ENCODE measurements around the gene CPOX. TPM values are rescaled to one million over a fixed set of nuclear protein-coding genes. Genes with fewer than 3 reads are reported as not detected.

The CPOX gene
- total and polyA plus RNA-seq, 10 of the 15 experiments (the other 5 are each of a cell fraction or from before 2014, with no cell fraction given) = 40.7 to 72.6 (median 64.5) TPM

DNA sequence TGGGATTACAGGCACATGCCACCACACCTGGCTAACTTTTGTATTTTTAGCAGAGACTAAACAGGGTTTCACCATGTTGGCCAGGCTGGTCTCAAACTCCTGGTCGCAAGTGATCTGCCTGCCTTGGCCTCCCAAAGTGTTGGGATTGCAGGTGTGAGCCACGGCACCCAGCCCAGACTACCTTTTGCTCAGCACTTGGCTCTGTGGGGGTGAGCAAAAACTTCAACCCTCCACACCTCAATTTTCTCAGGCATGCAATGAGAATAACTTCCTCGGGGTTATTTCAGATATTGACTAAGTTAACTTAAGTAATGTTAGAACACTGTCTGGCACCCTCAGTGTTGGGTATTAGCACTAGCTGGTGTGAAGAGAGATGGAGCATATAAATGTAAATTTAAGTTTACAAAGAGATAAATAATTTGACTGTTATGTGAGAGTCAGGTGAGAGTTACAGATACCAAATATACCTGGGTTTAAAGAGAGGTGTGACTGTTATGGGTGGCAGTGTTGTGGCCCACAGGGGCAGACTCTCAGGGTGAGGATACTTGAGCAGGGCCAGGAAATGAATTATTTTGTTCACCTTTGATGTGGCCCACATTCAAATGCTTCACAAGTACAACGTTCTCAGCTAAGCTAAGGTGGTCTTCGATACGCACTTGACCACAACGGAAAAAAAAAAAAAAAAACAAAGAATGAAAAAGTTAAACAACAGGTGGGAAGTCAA lies 29.0 kb downstream of the CPOX start:
- Histone ChIP-seq H3K9ac (ENCODE audit: control insufficient read depth, insufficient read depth, low read length) (peak overlapping the region; percentile 99), H4K20me1 (ENCODE audit: control insufficient read depth, insufficient read depth) (no peaks in the 10 kb centered on the region), H3K36me3 (ENCODE audit: control insufficient read depth in 2 of 2, insufficient read depth in 2 of 2, low read length in 1 of 2) (no peaks in the 10 kb centered on the region), H3K4me1 (ENCODE audit: control insufficient read depth, insufficient read depth, low read length) (peaks cover 46% of the 10 kb centered on the region), H3K79me2 (ENCODE audit: control insufficient read depth, insufficient read depth, low read length) (peaks cover 82% of the 10 kb centered on the region), H3K4me3 (peak overlapping the region; percentile 39; the same call in 1 of the 2 replicates), H3K27ac (ENCODE audit: control insufficient read depth, insufficient read depth) (peak overlapping the region; percentile 100), H3K4me2 (ENCODE audit: control insufficient read depth, insufficient read depth) (peak overlapping the region; percentile 99), H3K9me3 (replicated peaks; ENCODE audit: control insufficient read depth, insufficient read depth, low read length) (no peaks in the 10 kb centered on the region; the same call in 2 of the 3 replicates), H2AFZ (ENCODE audit: control insufficient read depth, low read depth, low read length) (no peak overlapping the region), H3K27me3 (replicated peaks in 1 of 2; ENCODE audit: control insufficient read depth in 2 of 2, insufficient read depth in 2 of 2, low read length in 1 of 2) (no peaks in the 10 kb centered on the region)
- POLR2A ChIA-PET = interaction anchor here (0.6 to 23.2 kb wide), 14 partner anchors 8 to 418 kb away, joined by 3 to 350 read pairs (median 9); partner anchors contain the start of genes CLDND1 and GPR15
- in situ Hi-C loops (cut with MboI) = loop anchor here (5.0 kb wide), 1 partner anchor 37 kb away; no protein-coding TSS in a partner anchor
- SMC1A ChIA-PET (ENCODE audit: uncharacterized antibody, unreplicated experiment) = interaction anchor here (0.6 to 23.6 kb wide), 19 partner anchors 9 to 1770 kb away, joined by 3 to 603 read pairs (median 5); partner anchors contain the start of genes CLDND1, CPOX and GPR15
- WGBS (ENCODE audit: insufficient coverage, insufficient replicate concordance, low lambda C conversion rate, missing lambda C conversion rate) = under 1% methylated on average over 7 of the region's 7 CpGs
- TSS peak; percentile 87 for BruUV-seq (replicated peaks)
- DNase-seq (ENCODE audit: low read depth, low spot score) (no peak), ATAC-seq (peak; percentile 42), FAIRE-seq (no peak)
- RAD21 ChIA-PET (ENCODE audit: unreplicated experiment) = interaction anchor here (0.6 to 20.2 kb wide), 22 partner anchors 7 to 118 kb away, joined by 3 to 511 read pairs (median 5); partner anchors contain the start of genes CLDND1 and GPR15
- intact Hi-C loops (cut with micrococcal nuclease; ENCODE audit: unreplicated experiment) = loop anchor here (1.0 to 2.0 kb wide), 3 partner anchors 8 to 204 kb away; no protein-coding TSS in a partner anchor
- CTCF ChIA-PET = interaction anchor here (0.7 to 2.4 kb wide), 13 partner anchors 8 to 235 kb away, joined by 3 to 14 read pairs (median 4); partner anchors contain the start of genes CLDND1, CPOX and GPR15
- TF ChIP-seq MYB (IDR thresholded peaks at IDR 0.05; ENCODE audit: borderline replicate concordance, low read depth, low read length) (no peak), RAD51 (IDR thresholded peaks at IDR 0.05) (no peak), CREM (IDR thresholded peaks at IDR 0.05; ENCODE audit: low read depth) (peak; percentile 41; the same call in 1 of the 2 replicates), EGR1 (IDR thresholded peaks at IDR 0.05; ENCODE audit: borderline replicate concordance in 1 of 2, low read depth in 2 of 2, low read length in 2 of 2) (no peak), SMAD1 (IDR thresholded peaks at IDR 0.05; ENCODE audit: low read depth, partially characterized antibody) (peak; percentile 42), NR2F1 (conservative IDR thresholded peaks at IDR 0.05) (no peak), ZNF207 (IDR thresholded peaks at IDR 0.05; ENCODE audit: borderline replicate concordance) (no peak), ZZZ3 (IDR thresholded peaks at IDR 0.05; ENCODE audit: control insufficient read depth, insufficient read length, low read depth) (no peak), TCF3 (IDR thresholded peaks at IDR 0.05; ENCODE audit: borderline replicate concordance, insufficient read depth, low read depth, low read length) (no peak), EZH2 (IDR thresholded peaks at IDR 0.05; ENCODE audit: borderline replicate concordance, control insufficient read depth, low read depth, low read length) (no peak), SMC3 (IDR thresholded peaks at IDR 0.05; ENCODE audit: borderline replicate concordance, low read length) (no peak), MXI1 (IDR thresholded peaks at IDR 0.05; ENCODE audit: low read depth, low read length) (0 out of 2 replicates have a peak, but pooled peaks have one; percentile 10), YBX1 (IDR thresholded peaks at IDR 0.05) (no peak), SUZ12 (IDR thresholded peaks at IDR 0.05; ENCODE audit: unreplicated experiment) (no peak), NFXL1 (IDR thresholded peaks at IDR 0.05; ENCODE audit: borderline replicate concordance) (no peak), CBX3 (IDR thresholded peaks at IDR 0.05; ENCODE audit: borderline replicate concordance, low read depth) (no peak)
- TF ChIP-seq, protein P1, sequence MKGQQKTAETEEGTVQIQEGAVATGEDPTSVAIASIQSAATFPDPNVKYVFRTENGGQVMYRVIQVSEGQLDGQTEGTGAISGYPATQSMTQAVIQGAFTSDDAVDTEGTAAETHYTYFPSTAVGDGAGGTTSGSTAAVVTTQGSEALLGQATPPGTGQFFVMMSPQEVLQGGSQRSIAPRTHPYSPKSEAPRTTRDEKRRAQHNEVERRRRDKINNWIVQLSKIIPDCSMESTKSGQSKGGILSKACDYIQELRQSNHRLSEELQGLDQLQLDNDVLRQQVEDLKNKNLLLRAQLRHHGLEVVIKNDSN (IDR thresholded peaks at IDR 0.05; ENCODE audit: borderline replicate concordance, extremely low read length, insufficient read depth, low read depth, low read length) = no peak
- TF ChIP-seq, protein P2, sequence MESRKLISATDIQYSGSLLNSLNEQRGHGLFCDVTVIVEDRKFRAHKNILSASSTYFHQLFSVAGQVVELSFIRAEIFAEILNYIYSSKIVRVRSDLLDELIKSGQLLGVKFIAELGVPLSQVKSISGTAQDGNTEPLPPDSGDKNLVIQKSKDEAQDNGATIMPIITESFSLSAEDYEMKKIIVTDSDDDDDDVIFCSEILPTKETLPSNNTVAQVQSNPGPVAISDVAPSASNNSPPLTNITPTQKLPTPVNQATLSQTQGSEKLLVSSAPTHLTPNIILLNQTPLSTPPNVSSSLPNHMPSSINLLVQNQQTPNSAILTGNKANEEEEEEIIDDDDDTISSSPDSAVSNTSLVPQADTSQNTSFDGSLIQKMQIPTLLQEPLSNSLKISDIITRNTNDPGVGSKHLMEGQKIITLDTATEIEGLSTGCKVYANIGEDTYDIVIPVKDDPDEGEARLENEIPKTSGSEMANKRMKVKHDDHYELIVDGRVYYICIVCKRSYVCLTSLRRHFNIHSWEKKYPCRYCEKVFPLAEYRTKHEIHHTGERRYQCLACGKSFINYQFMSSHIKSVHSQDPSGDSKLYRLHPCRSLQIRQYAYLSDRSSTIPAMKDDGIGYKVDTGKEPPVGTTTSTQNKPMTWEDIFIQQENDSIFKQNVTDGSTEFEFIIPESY (IDR thresholded peaks at IDR 0.05) = no peak
- TF ChIP-seq, protein P3, sequence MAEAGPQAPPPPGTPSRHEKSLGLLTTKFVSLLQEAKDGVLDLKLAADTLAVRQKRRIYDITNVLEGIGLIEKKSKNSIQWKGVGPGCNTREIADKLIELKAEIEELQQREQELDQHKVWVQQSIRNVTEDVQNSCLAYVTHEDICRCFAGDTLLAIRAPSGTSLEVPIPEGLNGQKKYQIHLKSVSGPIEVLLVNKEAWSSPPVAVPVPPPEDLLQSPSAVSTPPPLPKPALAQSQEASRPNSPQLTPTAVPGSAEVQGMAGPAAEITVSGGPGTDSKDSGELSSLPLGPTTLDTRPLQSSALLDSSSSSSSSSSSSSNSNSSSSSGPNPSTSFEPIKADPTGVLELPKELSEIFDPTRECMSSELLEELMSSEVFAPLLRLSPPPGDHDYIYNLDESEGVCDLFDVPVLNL (IDR thresholded peaks at IDR 0.05; ENCODE audit: low read depth, low read length) = no peak

All from GM12878 (cell line).